Measurements from ENCODE around the gene CD74. TPM values are rescaled to one million over a fixed set of nuclear protein-coding genes. Genes with fewer than 3 reads are reported as not detected.
A peak's percentile ranks its signal among the peaks of the same experiment; 100 is the strongest.
"Not testable (repeated sequence)": the region's sequence is repeated elsewhere in the genome, so short reads cannot be mapped to it uniquely, and the experiment has no call there.

CD74 gene
- total RNA-seq, 1 donor from 2014 or later = 989 TPM

GRCh38 chr5:150413902-150414790, 1.4 kb upstream of the CD74 start:
- intact Hi-C loops (cut with DNase I); DNase-seq (ENCODE audit: low spot score); ATAC-seq: not testable (repeated sequence)

DNA sequence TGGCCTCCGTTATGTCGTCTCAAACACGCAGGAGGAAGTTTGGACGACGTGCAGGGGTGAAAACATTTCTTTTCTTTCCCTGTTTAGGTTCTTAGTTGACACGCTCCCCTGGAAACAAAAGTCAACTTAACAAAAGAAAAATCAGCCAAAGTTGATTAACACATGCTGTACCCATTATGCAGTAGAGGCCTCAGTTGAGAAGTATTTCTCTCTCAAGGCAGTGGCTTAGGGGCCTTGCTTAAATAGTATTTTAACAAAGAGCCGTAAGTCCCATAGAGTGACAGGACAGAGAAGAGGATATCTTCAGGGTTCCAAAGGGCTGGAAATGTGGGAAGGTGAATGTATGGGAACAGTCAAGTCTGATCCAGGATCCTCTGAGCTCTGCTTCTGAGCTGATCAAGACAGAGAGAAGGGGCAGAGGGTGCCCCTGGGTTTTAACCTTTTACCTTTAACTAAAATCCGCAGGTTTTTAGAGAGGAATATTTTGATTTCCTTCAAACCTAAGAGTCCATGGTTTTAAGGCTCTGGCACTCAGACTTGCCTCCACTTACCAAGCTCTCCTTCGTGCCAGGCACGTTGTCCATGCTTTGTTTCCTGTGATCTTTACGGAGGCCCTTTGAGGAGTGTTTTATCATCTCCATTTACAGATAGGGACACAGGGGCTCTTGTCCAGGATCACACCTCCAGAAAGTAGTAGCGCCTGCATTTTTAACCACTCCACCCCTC, 629 bp upstream of the CD74 start:
- DNase-seq (ENCODE audit: low spot score) = no peak
- ATAC-seq = no peak
- intact Hi-C loops (cut with DNase I) = no loop called here

DNA sequence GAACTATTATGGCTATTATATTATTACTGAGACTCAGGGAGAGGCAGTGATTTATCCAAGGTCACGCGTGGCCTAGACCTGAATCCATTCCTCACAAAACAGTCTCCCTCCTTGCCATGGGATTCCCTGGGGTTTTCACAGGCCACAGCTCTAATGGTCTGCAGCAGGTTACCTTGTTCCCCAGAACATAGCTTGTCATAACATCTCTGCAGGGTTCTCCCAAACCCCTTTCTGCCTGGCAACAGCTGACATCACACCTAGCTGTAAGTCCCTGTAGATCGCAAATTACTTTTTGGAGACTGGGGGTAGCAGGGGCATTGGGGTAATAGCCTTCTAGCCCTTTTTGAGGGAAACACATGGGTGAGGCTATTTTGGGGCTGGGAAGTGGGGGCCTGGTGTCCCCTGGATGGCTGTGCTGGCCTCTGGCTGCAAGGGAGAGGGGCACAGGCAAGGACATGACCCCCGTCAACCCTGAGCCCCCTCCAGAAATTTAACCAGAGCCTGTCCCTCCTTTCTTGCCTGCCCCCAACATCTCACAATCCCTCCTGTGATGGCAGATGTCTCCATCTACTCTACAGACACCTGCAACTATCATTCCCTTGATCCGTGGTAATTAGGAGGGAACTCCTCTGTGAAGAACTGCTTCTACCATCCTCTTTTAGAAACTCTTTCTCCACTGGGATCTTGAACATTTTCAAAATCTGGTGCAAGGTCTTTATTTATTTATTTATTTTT, 1.3 kb downstream of the CD74 start:
- ATAC-seq (peak; percentile 5), DNase-seq (ENCODE audit: low spot score) (no peak)
- intact Hi-C loops (cut with DNase I) = no loop called here

DNA sequence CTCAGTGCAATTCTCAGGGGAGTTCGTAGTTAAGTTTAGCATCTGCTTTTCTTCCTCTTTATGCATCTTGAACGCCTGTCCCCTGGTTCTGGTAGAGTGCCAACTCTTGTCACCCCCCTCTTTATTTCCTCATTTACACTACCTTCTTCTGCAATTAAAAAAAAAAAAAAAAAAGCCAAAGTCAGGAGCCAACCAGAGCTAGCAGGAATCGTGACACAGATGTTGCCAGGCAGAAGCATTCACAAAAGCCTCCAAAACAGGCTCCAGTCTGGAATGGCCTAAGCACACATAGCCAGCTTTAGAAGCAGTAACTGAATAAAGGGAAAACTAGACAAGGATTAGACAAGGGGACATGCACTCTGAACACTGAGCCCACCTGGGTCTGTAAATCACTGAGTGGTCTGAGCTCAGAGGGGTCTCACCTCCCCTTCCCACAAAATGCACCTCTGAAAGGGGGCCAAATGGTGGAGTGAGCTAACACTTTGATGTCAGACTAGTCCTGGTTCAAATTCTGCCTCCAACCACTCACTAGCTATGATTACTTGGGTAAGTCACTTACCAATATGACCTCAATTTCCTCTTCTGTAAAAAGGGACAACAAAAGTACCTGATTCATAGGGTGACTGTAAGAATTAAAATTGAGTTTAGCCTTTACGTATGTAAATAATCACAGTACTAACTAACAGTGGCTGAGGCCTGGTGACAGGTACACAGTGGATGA, 2.0 kb downstream of the CD74 start:
- ATAC-seq = peak; percentile 86
- intact Hi-C loops (cut with DNase I) = no loop called here
- peak; percentile 78 for DNase-seq (ENCODE audit: low spot score)

GRCh38 chr5:150409638-150410523, 2.8 kb downstream of the CD74 start:
- intact Hi-C loops (cut with DNase I) = no loop called here
- DNase-seq (ENCODE audit: low spot score) (peak; percentile 83), ATAC-seq (peak; percentile 92)

DNA sequence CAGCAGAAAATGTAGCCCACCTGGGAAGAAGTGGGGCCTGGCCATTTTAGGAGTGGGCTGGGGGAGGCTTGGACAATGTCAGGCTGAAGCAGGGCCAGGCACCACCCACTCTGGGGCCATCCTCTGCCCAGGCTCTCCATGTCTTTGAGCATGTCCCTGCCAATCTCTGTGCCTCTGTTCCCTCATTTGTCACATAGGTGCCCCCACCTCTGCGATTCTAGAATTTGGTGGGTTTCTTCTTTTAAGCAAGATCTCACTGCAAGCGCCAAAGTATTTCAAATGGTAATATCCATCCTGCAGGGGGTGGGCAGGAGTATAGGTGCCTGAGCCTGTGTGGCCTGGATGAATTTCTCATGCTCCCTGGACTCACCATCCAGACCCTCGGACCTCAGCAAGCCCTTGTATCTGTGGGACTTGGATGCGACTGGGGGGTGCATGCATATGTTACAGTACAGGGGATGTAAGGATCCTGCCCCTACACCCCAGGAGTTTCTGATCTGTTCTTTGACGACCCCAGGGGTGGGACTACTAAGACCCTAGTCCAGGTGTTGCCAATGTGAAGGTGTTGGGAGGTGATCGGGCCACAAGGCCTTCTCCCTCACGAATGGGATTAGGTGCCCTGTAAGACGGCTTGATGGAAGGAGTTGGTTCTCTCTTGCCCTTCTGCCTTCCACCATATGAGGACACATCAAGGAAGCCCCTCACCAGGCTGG, 4.3 kb downstream of the CD74 start:
- intact Hi-C loops (cut with DNase I) = no loop called here
- no peak for DNase-seq (ENCODE audit: low spot score)
- ATAC-seq = no peak

GRCh38 chr5:150407096-150407720, 5.5 kb downstream of the CD74 start:
- ATAC-seq (no peak), DNase-seq (ENCODE audit: low spot score) (no peak)
- intact Hi-C loops (cut with DNase I) = no loop called here

DNA sequence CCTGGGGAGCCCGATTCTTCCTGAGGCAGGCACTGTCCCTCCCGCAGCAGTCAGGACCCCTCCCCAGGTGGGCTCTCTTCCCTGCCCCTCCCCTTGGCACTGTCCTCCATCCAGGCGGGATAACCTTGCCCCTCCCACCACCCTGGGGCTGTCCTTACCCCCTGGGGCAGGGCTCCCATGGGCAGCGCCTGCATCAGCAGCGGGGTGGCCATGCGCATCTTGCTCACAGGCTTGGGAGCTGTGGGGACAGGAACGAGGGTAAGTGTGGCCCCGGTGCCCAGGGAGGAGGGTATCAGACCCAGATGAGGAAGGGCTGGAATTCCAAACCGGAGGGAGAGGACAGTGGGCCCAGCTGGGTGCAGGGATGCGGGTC, 6.0 kb downstream of the CD74 start:
- intact Hi-C loops (cut with DNase I) = no loop called here
- DNase-seq (ENCODE audit: low spot score) (no peak), ATAC-seq (no peak)

DNA sequence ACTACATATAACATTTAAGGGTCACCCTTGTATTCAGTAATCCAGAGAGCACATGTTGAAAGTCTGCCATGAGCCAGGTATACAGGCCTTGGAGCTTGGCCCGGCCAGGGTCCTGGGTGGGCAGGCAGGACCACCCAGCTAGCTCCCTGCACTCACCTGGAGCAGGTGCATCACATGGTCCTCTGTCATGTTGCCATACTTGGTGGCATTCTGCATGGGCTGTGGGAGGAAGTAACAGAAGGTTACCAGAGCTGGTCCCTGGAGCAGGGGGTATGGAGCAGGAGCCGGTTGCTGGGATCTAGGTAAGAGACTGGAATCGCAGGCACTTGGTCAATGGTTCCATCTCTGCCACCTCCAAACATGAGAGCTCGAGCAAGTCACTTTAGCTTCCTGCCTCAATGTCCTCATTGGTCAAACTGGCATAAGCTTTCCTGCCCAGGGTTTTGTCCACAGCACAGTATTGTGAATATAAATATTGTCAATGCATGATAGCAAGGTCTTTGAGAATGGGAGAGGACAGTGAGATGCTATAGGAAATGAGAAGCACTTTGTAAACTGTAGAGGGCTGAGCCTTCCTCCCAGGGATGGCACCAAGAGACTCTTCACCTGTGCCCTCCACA, 6.5 kb downstream of the CD74 start:
- intact Hi-C loops (cut with DNase I) = no loop called here
- ATAC-seq (no peak), DNase-seq (ENCODE audit: low spot score) (no peak)

- intact Hi-C loops (cut with DNase I) = no loop called here
- ATAC-seq (no peak), DNase-seq (ENCODE audit: low spot score) (no peak)
Observed at GRCh38 chr5:150404941-150405816, 7.5 kb downstream of the CD74 start.

- ATAC-seq = no peak
- intact Hi-C loops (cut with DNase I) = no loop called here
- no peak for DNase-seq (ENCODE audit: low spot score)
Observed at GRCh38 chr5:150404535-150404934, 8.2 kb downstream of the CD74 start.

- intact Hi-C loops (cut with DNase I) = no loop called here
- DNase-seq (ENCODE audit: low spot score) = no peak
- no peak for ATAC-seq
Observed at GRCh38 chr5:150404121-150404520, 8.6 kb downstream of the CD74 start.

DNA sequence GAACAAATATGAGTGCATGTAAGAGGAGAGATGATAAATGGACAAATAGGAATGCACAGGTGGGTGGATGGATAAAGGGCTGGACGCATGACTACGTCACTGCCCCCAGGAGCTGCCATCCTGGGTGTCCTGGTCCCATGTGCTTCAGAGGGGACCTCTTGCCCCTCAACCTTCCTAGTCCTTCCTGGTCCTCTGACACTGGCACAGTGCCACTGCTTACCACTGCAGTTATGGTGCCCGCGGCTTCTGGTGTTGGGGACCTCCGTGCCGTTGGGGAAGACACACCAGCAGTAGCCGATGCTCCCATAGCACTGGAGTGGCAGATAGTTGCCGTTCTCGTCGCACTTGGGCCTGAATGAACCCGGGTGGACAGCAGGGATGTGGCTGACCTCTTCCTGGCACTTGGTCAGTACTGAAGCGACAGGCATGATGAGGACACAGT, 9.8 kb downstream of the CD74 start:
- no peak for DNase-seq (ENCODE audit: low spot score)
- intact Hi-C loops (cut with DNase I) = no loop called here
- ATAC-seq = no peak

GRCh38 chr5:150402229-150402773, 10.4 kb downstream of the CD74 start:
- DNase-seq (ENCODE audit: low spot score) (no peak), ATAC-seq (no peak)
- intact Hi-C loops (cut with DNase I) = no loop called here

DNA sequence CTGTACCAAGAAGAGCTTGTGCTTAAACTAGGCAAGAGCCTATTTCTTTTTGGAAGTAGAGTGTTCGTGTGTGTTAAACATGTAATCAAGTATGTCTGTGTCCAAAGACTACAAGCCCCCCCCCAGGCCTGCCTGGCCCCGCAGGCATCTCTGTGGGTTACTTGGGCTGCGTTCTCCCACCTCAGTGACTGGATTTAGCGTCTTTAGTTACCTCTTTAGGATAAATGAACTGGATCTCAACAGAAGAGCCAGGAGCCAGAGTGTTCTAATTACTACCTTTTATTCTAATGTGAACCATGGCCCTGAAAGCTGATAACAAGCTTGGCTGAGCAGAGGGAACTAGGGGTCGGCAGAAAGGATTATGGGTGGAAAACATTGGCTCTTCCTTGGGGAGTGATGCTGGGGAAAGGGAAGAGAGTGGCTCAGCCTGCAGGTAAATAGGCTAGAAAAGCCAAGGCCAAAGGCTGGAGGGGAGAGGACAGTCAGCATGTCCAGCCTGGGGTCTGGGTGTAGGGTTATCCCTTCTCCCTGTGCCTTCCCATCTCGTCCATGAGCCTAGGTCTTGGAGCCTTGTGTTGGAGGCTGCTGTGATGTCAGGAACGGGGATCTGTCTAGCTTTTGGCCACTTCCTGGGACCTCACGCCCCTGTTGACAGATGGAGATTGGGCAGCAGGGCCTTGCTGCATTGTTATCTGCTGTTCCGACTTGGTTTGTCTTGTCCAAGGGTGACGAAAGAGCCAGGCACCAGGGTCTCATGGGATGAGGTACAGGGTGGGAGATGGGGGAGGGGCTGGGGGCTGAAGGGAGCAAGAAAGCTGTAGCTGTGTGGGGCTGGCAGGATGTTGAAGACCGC, 11.1 kb downstream of the CD74 start:
- intact Hi-C loops (cut with DNase I) = no loop called here
- no peak for ATAC-seq
- DNase-seq (ENCODE audit: low spot score) = no peak
